ENCODE measurements around the gene DNM1L. TPM values are rescaled to one million over a fixed set of nuclear protein-coding genes. Genes with fewer than 3 reads are reported as not detected.

Gene DNM1L
- polyA plus RNA-seq, 2 of the 4 experiments (the other 2 are of a cell fraction) = 67.0 to 121 TPM

DNA sequence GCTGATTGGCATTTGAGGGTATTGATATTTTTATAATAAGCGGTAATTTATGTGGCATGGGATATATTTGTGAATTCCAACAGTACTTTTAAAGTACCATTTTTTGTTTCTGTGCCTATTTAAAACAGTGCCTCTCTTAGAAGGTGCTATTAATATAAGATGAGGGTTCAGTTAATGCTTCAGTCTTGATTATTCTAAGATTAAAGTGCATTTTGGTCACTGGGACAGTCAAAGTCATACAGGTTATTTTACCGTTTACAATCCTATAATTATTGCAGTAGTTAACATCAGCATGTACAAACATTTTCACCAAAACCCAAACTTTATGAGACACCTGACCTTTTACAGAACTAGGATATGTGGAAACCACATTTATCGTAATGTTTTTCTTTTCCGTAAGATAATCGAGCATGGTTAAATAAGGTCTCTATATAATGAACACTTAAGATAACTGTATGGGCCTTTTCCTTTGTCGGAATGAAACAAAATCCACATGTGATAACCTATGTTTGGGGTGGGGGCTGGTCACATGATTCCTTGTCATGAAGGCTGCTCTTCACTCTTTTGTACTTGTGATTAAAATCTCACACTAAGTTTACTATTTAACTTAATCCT, 37.7 kb upstream of the DNM1L start:
- no peaks in the 10 kb centered on the region for H3K4me1 ChIP-seq
- no peak overlapping the region for H3K27ac ChIP-seq
- 76% methylated on average over 6 of the region's 6 CpGs for WGBS (ENCODE audit: missing lambda C conversion rate)
- POLR2A ChIA-PET = no interaction called here
- TF ChIP-seq RFX5 (IDR thresholded peaks at IDR 0.05) = no peak
- TF ChIP-seq CHD4 (IDR thresholded peaks at IDR 0.05; ENCODE audit: borderline replicate concordance) = no peak
- TF ChIP-seq CEBPB (IDR thresholded peaks at IDR 0.05) = no peak
- TF ChIP-seq ZNF302 (CRISPR knock-in tag; IDR thresholded peaks at IDR 0.05) = no peak
- TF ChIP-seq POLR2AphosphoS2 (conservative IDR thresholded peaks at IDR 0.05; ENCODE audit: low read length) = no peak
- DNase-seq (ENCODE audit: low read depth in 1 of 2, low spot score in 1 of 2) = no peak
- no peak overlapping the region for H3K4me3 ChIP-seq
- no peaks in the 10 kb centered on the region for H3K9me3 ChIP-seq
- peak; percentile 46 for FAIRE-seq
- CTCF ChIA-PET = interaction anchor here (0.6 kb wide), 1 partner anchor 572 kb away, joined by 4 read pairs; no protein-coding TSS in a partner anchor
- no peak for ATAC-seq
- no peak overlapping the region for H3K4me2 ChIP-seq

DNA sequence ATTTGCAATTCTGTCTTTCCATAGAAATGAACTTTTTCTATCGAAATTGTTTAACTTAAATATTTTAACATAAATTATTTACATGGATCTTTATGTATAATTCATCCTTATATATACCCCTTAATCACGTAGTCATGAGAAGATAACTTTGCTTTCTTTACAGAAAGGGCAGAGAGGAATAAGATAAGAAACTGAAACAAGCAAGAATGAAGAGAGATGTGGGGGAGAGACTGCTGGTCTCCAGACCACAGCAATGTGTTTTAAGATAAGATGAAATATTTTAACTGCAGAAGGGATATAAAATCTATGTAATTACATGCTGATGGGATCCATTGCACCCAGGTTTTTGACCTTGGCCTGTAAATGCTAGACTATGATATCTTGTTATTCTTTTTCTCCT, 34.7 kb upstream of the DNM1L start:
- POLR2A ChIA-PET = no interaction called here
- CTCF ChIA-PET = no interaction called here
- no peak for TF ChIP-seq CHD2 (IDR thresholded peaks at IDR 0.05; ENCODE audit: low read length, partially characterized antibody)
- TF ChIP-seq ZFP36 (IDR thresholded peaks at IDR 0.05; ENCODE audit: borderline replicate concordance, partially characterized antibody) = no peak
- TF ChIP-seq NPAS2 (CRISPR knock-in tag; IDR thresholded peaks at IDR 0.05; ENCODE audit: borderline replicate concordance) = no peak
- no peak for TF ChIP-seq EP300 (IDR thresholded peaks at IDR 0.05)
- TF ChIP-seq, protein P1, sequence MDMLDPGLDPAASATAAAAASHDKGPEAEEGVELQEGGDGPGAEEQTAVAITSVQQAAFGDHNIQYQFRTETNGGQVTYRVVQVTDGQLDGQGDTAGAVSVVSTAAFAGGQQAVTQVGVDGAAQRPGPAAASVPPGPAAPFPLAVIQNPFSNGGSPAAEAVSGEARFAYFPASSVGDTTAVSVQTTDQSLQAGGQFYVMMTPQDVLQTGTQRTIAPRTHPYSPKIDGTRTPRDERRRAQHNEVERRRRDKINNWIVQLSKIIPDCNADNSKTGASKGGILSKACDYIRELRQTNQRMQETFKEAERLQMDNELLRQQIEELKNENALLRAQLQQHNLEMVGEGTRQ (IDR thresholded peaks at IDR 0.05) = no peak
- TF ChIP-seq POLR2A (IDR thresholded peaks at IDR 0.05; ENCODE audit: low read length) = no peak
- H3K27ac ChIP-seq = no peak overlapping the region
- no peaks in the 10 kb centered on the region for H3K4me1 ChIP-seq
- H3K4me2 ChIP-seq = no peak overlapping the region
- no peaks in the 10 kb centered on the region for H3K9me3 ChIP-seq
- FAIRE-seq (no peak), ATAC-seq (no peak), DNase-seq (ENCODE audit: low read depth in 1 of 2, low spot score in 1 of 2) (no peak)
- 64% methylated on average over 2 of the region's 2 CpGs for WGBS (ENCODE audit: missing lambda C conversion rate)
- H3K4me3 ChIP-seq = no peak overlapping the region

DNA sequence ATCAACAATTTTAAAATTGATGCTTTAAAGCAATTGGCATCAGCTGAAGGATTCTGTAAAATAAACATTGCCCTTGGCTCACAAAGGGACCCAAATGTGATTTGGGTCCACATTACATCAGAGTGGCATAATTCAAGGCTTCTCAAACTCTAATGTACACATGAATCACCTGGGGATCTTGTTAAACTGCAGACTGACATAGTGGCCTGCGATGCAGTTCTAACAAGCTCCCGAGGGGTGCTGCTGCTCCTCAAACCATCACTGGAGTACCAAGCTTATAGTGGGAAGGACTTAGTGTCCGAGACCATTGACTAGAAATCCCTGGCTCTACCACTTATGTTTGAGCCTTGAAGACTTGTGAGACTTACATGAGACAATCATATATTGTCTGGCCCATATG, 31.8 kb upstream of the DNM1L start:
- ChIA-PET CTCF (interaction anchor here (0.9 to 2.6 kb wide), 5 partner anchors 10 to 958 kb away, joined by 3 to 13 read pairs (median 3); no protein-coding TSS in a partner anchor), POLR2A (no interaction called here)
- FAIRE-seq (no peak), DNase-seq (ENCODE audit: low read depth in 1 of 2, low spot score in 1 of 2) (no peak), ATAC-seq (peak; percentile 49 to 64; a peak in 3 of 6 replicates)
- Histone ChIP-seq H3K27ac (no peak overlapping the region), H3K4me2 (no peak overlapping the region), H3K4me3 (no peak overlapping the region), H3K9me3 (no peaks in the 10 kb centered on the region), H3K4me1 (no peaks in the 10 kb centered on the region)
- WGBS (ENCODE audit: missing lambda C conversion rate) = 71% methylated on average over 3 of the region's 3 CpGs
- TF ChIP-seq KDM1A (IDR thresholded peaks at IDR 0.05; ENCODE audit: low read depth) (no peak), RFX5 (IDR thresholded peaks at IDR 0.05) (no peak), RAD21 (conservative IDR thresholded peaks at IDR 0.05 in 1 of 2, IDR thresholded peaks at IDR 0.05 in 1 of 2) (no peak), SREBF2 (IDR thresholded peaks at IDR 0.05) (no peak), NR3C1 (IDR thresholded peaks at IDR 0.05) (no peak), MAFK (IDR thresholded peaks at IDR 0.05; ENCODE audit: partially characterized antibody) (no peak)
- TF ChIP-seq, protein P2, sequence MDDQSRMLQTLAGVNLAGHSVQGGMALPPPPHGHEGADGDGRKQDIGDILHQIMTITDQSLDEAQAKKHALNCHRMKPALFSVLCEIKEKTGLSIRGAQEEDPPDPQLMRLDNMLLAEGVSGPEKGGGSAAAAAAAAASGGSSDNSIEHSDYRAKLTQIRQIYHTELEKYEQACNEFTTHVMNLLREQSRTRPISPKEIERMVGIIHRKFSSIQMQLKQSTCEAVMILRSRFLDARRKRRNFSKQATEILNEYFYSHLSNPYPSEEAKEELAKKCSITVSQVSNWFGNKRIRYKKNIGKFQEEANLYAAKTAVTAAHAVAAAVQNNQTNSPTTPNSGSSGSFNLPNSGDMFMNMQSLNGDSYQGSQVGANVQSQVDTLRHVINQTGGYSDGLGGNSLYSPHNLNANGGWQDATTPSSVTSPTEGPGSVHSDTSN (IDR thresholded peaks at IDR 0.05) = no peak
- TF ChIP-seq, protein P3, sequence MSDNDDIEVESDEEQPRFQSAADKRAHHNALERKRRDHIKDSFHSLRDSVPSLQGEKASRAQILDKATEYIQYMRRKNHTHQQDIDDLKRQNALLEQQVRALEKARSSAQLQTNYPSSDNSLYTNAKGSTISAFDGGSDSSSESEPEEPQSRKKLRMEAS (IDR thresholded peaks at IDR 0.05) = no peak

DNA sequence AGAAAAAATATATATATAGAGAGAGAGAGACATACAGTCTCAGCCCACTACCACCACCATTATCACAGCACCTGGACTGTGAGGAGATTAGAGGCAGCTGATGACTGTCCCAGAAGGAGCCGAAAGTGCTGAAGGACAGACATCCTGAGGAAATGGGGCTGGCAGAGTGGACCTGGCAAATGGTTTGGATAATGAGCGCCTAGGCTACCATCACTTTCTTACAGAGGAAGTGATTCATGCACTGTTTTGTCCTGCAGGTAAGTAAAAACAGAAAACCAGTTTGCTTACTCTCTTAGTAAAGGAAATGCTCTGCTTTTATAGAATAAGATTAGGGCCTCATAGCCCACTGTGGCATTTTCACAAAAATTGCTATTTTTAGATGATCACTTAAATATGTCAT, 28.6 kb upstream of the DNM1L start:
- 92% methylated on average over 2 of the region's 2 CpGs for WGBS (ENCODE audit: missing lambda C conversion rate)
- Histone ChIP-seq H3K9me3 (no peaks in the 10 kb centered on the region), H3K27ac (no peak overlapping the region), H3K4me1 (no peaks in the 10 kb centered on the region), H3K4me3 (no peak overlapping the region), H3K4me2 (no peak overlapping the region)
- DNase-seq (ENCODE audit: low read depth in 1 of 2, low spot score in 1 of 2) = no peak
- TF ChIP-seq SMC3 (IDR thresholded peaks at IDR 0.05) (no peak), MAZ (IDR thresholded peaks at IDR 0.05; ENCODE audit: borderline replicate concordance, low read depth, low read length) (no peak), FOSB (CRISPR knock-in tag; IDR thresholded peaks at IDR 0.05) (no peak), EP300 (IDR thresholded peaks at IDR 0.05) (no peak), JUN (IDR thresholded peaks at IDR 0.05) (no peak)
- TF ChIP-seq, protein P2 (IDR thresholded peaks at IDR 0.05) = no peak
- POLR2A ChIA-PET = no interaction called here
- FAIRE-seq = no peak
- no peak for ATAC-seq
- CTCF ChIA-PET = interaction anchor here (0.6 kb wide), 2 partner anchors 58 to 1250 kb away, joined by 3 read pairs; no protein-coding TSS in a partner anchor

Data from A549 (cell line).